K562 (cell line): ENCODE results near the gene TBC1D1. TPM values are rescaled to one million over a fixed set of nuclear protein-coding genes. Genes with fewer than 3 reads are reported as not detected.

Source experiments
- ATAC-seq: fragments of 200-7000 bp; cut with Tn5 transposase; 3 replicates; pipeline ENCODE4 v1.9.1; 2020; ENCODE audit warnings: moderate library complexity
- BruUV-seq: library from RNA; stranded (reverse); fragments of 400-500 nt; replicated peaks from 2 replicates; lab custom pipeline; 2021; lab: Mats Ljungman, UMichigan
- CTCF ChIA-PET: fragments of 300-600 bp; formaldehyde crosslinking; extraction: SDS; loops from one replicate; lab custom pipeline; 2021; ENCODE audit warnings: low intra/inter-chr PET ratio; lab: Yijun Ruan, JAX
- POLR2A ChIA-PET: fragments of 300-600, 350-650 bp; sonication (Branson Sonifier 250); formaldehyde crosslinking; extraction: SDS; loops from one replicate; lab custom pipeline; 2021; ENCODE audit warnings: antibody characterized with exemption, inconsistent platforms; lab: Yijun Ruan, JAX
- DNase-seq, 4 experiments: peaks; one replicate each; pipeline versions ENCODE4 v3.0.0 to v3.0.0-alpha.2; 2011 to 2018; ENCODE audit warnings: low spot score in 3 of 4, mixed read lengths in 3 of 4; ENCODE audit errors: extremely low read depth in 1 of 4
- FAIRE-seq: peaks from 2 replicates; lab custom pipeline; 2011; peaks lifted over from hg19 to GRCh38; lab: Jason Lieb, UNC
- H2AFZ ChIP-seq: 2 replicates; pipeline ENCODE4 v1.6.0; 2011; ENCODE audit warnings: low read depth, low read length, control low read depth, inconsistent platforms
- H3K27ac ChIP-seq: fragments of 200-600 bp; 3 replicates; pipeline ENCODE4 v1.8.0; 2011; ENCODE audit warnings: low read depth, mild to moderate bottlenecking, control low read depth, inconsistent platforms, low read length, moderate library complexity, mixed read lengths; ENCODE audit errors: extremely low read depth
- H3K27me3 ChIP-seq, 2 experiments: fragments of 300-600 bp in 1 of 2; 2 replicates in 1 of 2; 3 replicates in 1 of 2; pipeline versions ENCODE4 v1.6.0 to v1.8.0; 2011; ENCODE audit warnings: inconsistent platforms in 2 of 2, low read length in 2 of 2, mild to moderate bottlenecking in 1 of 2, mixed read lengths in 1 of 2, moderate library complexity in 1 of 2; ENCODE audit not compliant: control insufficient read depth in 2 of 2, insufficient read depth in 2 of 2
- H3K36me3 ChIP-seq: fragments of 300-600 bp; 3 replicates; pipeline ENCODE4 v1.8.0; 2011; ENCODE audit warnings: mild to moderate bottlenecking, low read length, inconsistent platforms; ENCODE audit not compliant: control insufficient read depth, insufficient read depth
- H3K4me1 ChIP-seq, 2 experiments: fragments of 200-600 bp in 1 of 2; replicated peaks in 1 of 2; 2 replicates in 1 of 2; 3 replicates in 1 of 2; pipeline versions ENCODE4 v1.5.1 to v1.8.0; 2011; ENCODE audit warnings: inconsistent platforms in 2 of 2, low read length in 2 of 2, mild to moderate bottlenecking in 1 of 2, mixed read lengths in 1 of 2, moderate library complexity in 1 of 2; ENCODE audit not compliant: control insufficient read depth in 2 of 2, insufficient read depth in 2 of 2
- H3K4me2 ChIP-seq: 2 replicates; pipeline ENCODE4 v1.6.1; 2011; ENCODE audit warnings: low read length, control low read depth, inconsistent platforms, mixed read lengths; ENCODE audit not compliant: insufficient read depth
- H3K4me3 ChIP-seq: fragments of 200-600 bp; sonication (generic), shearing (Covaris generic); 2 replicates; pipeline ENCODE4 v1.5.1; 2016; ENCODE audit warnings: control low read depth, inconsistent platforms
- H3K79me2 ChIP-seq: fragments of 200-600 bp; 3 replicates; pipeline ENCODE4 v1.8.0; 2011; ENCODE audit warnings: low read length, inconsistent platforms; ENCODE audit not compliant: control insufficient read depth, insufficient read depth
- H3K9ac ChIP-seq, 2 experiments: 2 replicates each; pipeline versions ENCODE4 v1.6.0 to v1.6.1; 2011; ENCODE audit warnings: low read depth in 2 of 2, low read length in 2 of 2, control low read depth in 1 of 2, inconsistent platforms in 1 of 2, mild to moderate bottlenecking in 1 of 2, mixed read lengths in 1 of 2; ENCODE audit not compliant: insufficient read depth in 1 of 2
- H3K9me1 ChIP-seq: one replicate; pipeline ENCODE4 v1.6.0; 2011; ENCODE audit warnings: inconsistent platforms, mild to moderate bottlenecking, low read length, moderate library complexity; ENCODE audit not compliant: control insufficient read depth, insufficient read depth
- H3K9me3 ChIP-seq: replicated peaks from 2 replicates; pipeline ENCODE4 v1.5.1; 2011; ENCODE audit warnings: low read depth, low read length, inconsistent platforms; ENCODE audit not compliant: control insufficient read depth, insufficient read depth
- H4K20me1 ChIP-seq: replicated peaks from 2 replicates; pipeline ENCODE4 v1.6.1; 2011; ENCODE audit warnings: low read length, inconsistent platforms, mixed read lengths; ENCODE audit not compliant: control insufficient read depth, insufficient read depth
- DPF2 ChIP-seq: fragments of 450-650 bp; IDR thresholded peaks from 2 replicates; pipeline ENCODE4 v1.6.1; 2016
- FOXO4 ChIP-seq: fragments of 450-650 bp; formaldehyde crosslinking; IDR thresholded peaks from 2 replicates; pipeline ENCODE4 v1.4.0; 2020; ENCODE audit warnings: mild to moderate bottlenecking, moderate library complexity
- RBM39 ChIP-seq: fragments of 200-400 bp; formaldehyde crosslinking; optimal IDR thresholded peaks from 2 replicates; pipeline ENCODE3; 2018; ENCODE audit warnings: low read depth, low read length
- SMARCE1 ChIP-seq: fragments of 450-650 bp; IDR thresholded peaks from 2 replicates; pipeline ENCODE4 v1.7.1; 2016; ENCODE audit warnings: mild to moderate bottlenecking
- ZNF444 ChIP-seq: fragments of 250-450 bp; sonication (Bioruptor Pico); IDR thresholded peaks from 2 replicates; pipeline ENCODE4 v1.4.0; 2020; ENCODE audit warnings: mild to moderate bottlenecking, moderate library complexity
- WGBS: fragments of 100-300 bp; shearing (Covaris generic); methylation state at CpG from one replicate; pipeline ENCODE4 v1.1.6; 2016; ENCODE audit warnings: low coverage, mixed read lengths; ENCODE audit not compliant: insufficient coverage; ENCODE audit errors: missing lambda C conversion rate; 5-methylcytosine and 5-hydroxymethylcytosine counted together
- in situ Hi-C: fragments of 300-500 bp; cut with MboI; formaldehyde crosslinking; loops from 4 replicates; pipeline ENCODE4 v1.15.0; 2018; ENCODE audit warnings: inconsistent platforms, mixed read lengths
- intact Hi-C: fragments of 100-400 bp; cut with micrococcal nuclease; formaldehyde crosslinking; loops from 2 replicates; pipeline ENCODE4 v1.14.2; 2022
- polyA plus RNA-seq, 8 experiments: library from polyadenylated mRNA; depleted of rRNA in 4 of 8; stranded (reverse) in 5 of 8; unstranded in 3 of 8; fragments of >200 nt; fragmentation: Nextera tagmentation in 2 of 8; fragmentation: Illumina TruSeq in 1 of 8; extraction: Ambion mirVana in 2 of 8; extraction: Trizol in 1 of 8; gene quantifications; 2 replicates each; pipeline versions ENCODE4 v1.2.1 to v1.2.3, GENCODE V29; 2011 to 2014; ENCODE audit warnings: inconsistent platforms in 1 of 8, missing spikeins in 1 of 8
- total RNA-seq, 7 experiments: library from RNA; depleted of rRNA in 6 of 7; stranded (reverse); fragments of >200 nt in 6 of 7; fragmentation: Illumina TruSeq in 2 of 7; extraction: Trizol in 2 of 7; gene quantifications; 2 replicates each; pipeline versions ENCODE4 v1.2.1 to v1.2.3, GENCODE V29; 2011 to 2021; ENCODE audit warnings: low replicate concordance in 1 of 7
- TF ChIP-seq, protein P1 (sequence below), 2 experiments: fragments of 450-650 bp; conservative IDR thresholded peaks; 2 replicates each; pipeline ENCODE4 v1.6.1; 2017; ENCODE audit warnings: mild to moderate bottlenecking in 2 of 2, moderate library complexity in 2 of 2
- TF ChIP-seq, protein P2 (sequence below): fragments of 150-350 bp; conservative IDR thresholded peaks from 2 replicates; pipeline ENCODE4 v1.6.1; 2014; ENCODE audit warnings: low read length

The TBC1D1 gene
- total and polyA plus RNA-seq, 9 of the 15 experiments (the other 6 are each of a cell fraction or from before 2014, with no cell fraction given) = 0.59 to 14.2 (median 8.8) TPM

- Histone ChIP-seq H3K79me2 (no peaks in the 10 kb centered on the region), H3K9me1 (no peaks in the 10 kb centered on the region), H3K4me1 (peaks cover 3 to 7% of the 10 kb centered on the region in 2 experiments; a peak in 3 of 5 replicates), H3K9ac (no peak overlapping the region), H3K4me3 (no peak overlapping the region), H3K27me3 (peaks cover 11 to 12% of the 10 kb centered on the region in 2 experiments; a peak in 4 of 5 replicates), H3K27ac (no peak overlapping the region), H2AFZ (no peak overlapping the region)
- ATAC-seq = no peak
- ChIA-PET CTCF (no interaction called here), POLR2A (no interaction called here)
- intact Hi-C loops = no loop called here
- no TSS peak for BruUV-seq
- WGBS = 18% methylated on average over 3 of the region's 3 CpGs
- TF ChIP-seq SMARCE1 = no peak
- no peak for TF ChIP-seq DPF2
- no peak for TF ChIP-seq ZNF444 (CRISPR knock-in tag)
- TF ChIP-seq FOXO4 (CRISPR knock-in tag) = no peak
- no peak for TF ChIP-seq RBM39
- TF ChIP-seq, protein P1, sequence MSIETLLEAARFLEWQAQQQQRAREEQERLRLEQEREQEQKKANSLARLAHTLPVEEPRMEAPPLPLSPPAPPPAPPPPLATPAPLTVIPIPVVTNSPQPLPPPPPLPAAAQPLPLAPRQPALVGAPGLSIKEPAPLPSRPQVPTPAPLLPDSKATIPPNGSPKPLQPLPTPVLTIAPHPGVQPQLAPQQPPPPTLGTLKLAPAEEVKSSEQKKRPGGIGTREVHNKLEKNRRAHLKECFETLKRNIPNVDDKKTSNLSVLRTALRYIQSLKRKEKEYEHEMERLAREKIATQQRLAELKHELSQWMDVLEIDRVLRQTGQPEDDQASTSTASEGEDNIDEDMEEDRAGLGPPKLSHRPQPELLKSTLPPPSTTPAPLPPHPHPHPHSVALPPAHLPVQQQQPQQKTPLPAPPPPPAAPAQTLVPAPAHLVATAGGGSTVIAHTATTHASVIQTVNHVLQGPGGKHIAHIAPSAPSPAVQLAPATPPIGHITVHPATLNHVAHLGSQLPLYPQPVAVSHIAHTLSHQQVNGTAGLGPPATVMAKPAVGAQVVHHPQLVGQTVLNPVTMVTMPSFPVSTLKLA (conservative IDR thresholded peaks at IDR 0.05) = no peak
- TF ChIP-seq, protein P2, sequence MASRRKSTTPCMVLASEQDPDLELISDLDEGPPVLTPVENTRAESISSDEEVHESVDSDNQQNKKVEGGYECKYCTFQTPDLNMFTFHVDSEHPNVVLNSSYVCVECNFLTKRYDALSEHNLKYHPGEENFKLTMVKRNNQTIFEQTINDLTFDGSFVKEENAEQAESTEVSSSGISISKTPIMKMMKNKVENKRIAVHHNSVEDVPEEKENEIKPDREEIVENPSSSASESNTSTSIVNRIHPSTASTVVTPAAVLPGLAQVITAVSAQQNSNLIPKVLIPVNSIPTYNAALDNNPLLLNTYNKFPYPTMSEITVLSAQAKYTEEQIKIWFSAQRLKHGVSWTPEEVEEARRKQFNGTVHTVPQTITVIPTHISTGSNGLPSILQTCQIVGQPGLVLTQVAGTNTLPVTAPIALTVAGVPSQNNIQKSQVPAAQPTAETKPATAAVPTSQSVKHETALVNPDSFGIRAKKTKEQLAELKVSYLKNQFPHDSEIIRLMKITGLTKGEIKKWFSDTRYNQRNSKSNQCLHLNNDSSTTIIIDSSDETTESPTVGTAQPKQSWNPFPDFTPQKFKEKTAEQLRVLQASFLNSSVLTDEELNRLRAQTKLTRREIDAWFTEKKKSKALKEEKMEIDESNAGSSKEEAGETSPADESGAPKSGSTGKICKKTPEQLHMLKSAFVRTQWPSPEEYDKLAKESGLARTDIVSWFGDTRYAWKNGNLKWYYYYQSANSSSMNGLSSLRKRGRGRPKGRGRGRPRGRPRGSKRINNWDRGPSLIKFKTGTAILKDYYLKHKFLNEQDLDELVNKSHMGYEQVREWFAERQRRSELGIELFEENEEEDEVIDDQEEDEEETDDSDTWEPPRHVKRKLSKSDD = no peak
- TF ChIP-seq, all 486 proteins: peak for 0
- Histone ChIP-seq H3K9me3 (no peaks in the 10 kb centered on the region), H3K36me3 (no peaks in the 10 kb centered on the region), H4K20me1 (peaks cover 6% of the 10 kb centered on the region; the same call in 1 of the 2 replicates), H3K4me2 (no peak overlapping the region)
- no peak for FAIRE-seq
- in situ Hi-C loops = no loop called here
- no peak for DNase-seq
These were observed 103.7 kb downstream of the TBC1D1 start for GRCh38 chr4:37994569-37994968.
